ENCODE data around the gene CDC42EP4. TPM values are rescaled to one million over a fixed set of nuclear protein-coding genes. Genes with fewer than 3 reads are reported as not detected.
"Not testable (repeated sequence)": the region's sequence is repeated elsewhere in the genome, so short reads cannot be mapped to it uniquely, and the experiment has no call there.

Gene CDC42EP4
- total RNA-seq, 1 experiment from 2014 or later = 48.4 TPM

DNA sequence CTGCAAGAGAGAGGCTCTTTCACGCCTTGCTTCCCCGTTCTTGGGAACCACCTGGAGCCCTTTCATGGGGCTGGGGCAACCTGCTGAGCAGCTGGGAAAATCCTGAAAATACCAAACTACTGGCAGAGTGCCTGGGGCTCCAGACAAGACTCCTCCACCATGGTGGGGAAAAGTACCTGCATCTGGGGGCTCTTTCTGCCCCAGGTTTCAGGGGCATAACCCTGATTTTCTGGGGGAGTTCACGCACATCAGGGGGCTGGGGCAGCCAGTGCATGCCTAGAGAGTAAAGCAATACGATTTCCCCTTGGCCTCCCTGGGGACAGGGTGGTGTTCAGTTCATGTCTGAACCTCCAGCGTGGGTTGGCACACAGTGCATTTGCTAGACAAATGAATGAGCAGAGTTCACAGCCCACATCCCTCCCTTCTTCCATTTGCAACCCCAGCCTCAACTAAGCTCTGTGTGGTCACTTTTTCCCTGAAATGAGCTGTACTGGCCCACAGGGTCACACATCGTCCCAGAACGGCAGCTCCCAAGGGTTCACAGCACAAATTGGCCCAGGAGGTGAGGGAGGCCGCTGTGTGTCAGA is 5.2 kb upstream of the CDC42EP4 start:
- no peak for DNase-seq
- Histone ChIP-seq H4K20me1 (ENCODE audit: insufficient read depth) (no peaks in the 10 kb centered on the region), H3K4me1 (replicated peaks; ENCODE audit: insufficient read depth) (peaks cover 12% of the 10 kb centered on the region), H3K9me2 (ENCODE audit: insufficient read depth) (no peaks in the 10 kb centered on the region), H3K27ac (no peak overlapping the region), H3K36me3 (ENCODE audit: low read depth) (no peaks in the 10 kb centered on the region), H3F3A (ENCODE audit: insufficient read depth, low read depth) (peaks cover 9% of the 10 kb centered on the region; the same call in 1 of the 2 replicates), H3K9me3 (ENCODE audit: insufficient read depth, low read depth) (no peaks in the 10 kb centered on the region), H3K4me2 (no peak overlapping the region), H3K79me2 (ENCODE audit: low read depth) (0 out of 2 replicates have a peak, but pooled peaks cover 2% of the 10 kb centered on the region), H3K4me3 (no peak overlapping the region), H3K27me3 (ENCODE audit: insufficient read depth, low read depth) (no peaks in the 10 kb centered on the region), H2AFZ (no peak overlapping the region)
- BruUV-seq (replicated peaks) = no TSS peak
- POLR2A ChIA-PET (ENCODE audit: unreplicated experiment) = no interaction called here
- intact Hi-C loops (cut with micrococcal nuclease; ENCODE audit: unreplicated experiment) = no loop called here
- CTCF ChIA-PET = no interaction called here
- TF ChIP-seq CTCF (conservative IDR thresholded peaks at IDR 0.05) (no peak), EZH2 (IDR thresholded peaks at IDR 0.05; ENCODE audit: low read depth) (no peak)

DNA sequence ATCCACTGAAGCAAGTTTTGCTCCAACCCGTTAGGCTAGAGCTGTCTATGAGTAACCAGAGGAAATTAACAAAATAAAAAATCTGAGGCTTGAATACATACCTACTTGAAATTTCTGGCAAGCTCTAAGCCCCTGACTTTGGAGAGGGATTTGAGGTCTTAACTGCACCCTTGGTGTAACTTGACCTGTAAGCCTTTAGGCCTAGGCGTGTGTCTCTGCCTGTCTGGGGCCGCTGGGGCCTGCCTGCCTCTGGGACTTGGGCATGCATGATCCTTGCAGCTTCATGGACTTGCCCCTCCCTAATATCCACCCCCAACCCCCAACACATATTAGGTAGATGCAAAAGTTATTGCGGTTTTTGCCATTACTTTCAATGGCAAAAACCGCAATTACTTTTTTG is 3.7 kb upstream of the CDC42EP4 start:
- Histone ChIP-seq H3K27ac (no peak overlapping the region), H3K9me2 (ENCODE audit: insufficient read depth) (no peaks in the 10 kb centered on the region), H3K4me3 (no peak overlapping the region), H3F3A (ENCODE audit: insufficient read depth, low read depth) (peaks cover 9% of the 10 kb centered on the region; the same call in 1 of the 2 replicates), H2AFZ (no peak overlapping the region), H3K9me3 (ENCODE audit: insufficient read depth, low read depth) (no peaks in the 10 kb centered on the region), H3K36me3 (ENCODE audit: low read depth) (no peaks in the 10 kb centered on the region), H4K20me1 (ENCODE audit: insufficient read depth) (no peaks in the 10 kb centered on the region), H3K27me3 (ENCODE audit: insufficient read depth, low read depth) (no peaks in the 10 kb centered on the region), H3K4me2 (no peak overlapping the region), H3K4me1 (replicated peaks; ENCODE audit: insufficient read depth) (peaks cover 12% of the 10 kb centered on the region), H3K79me2 (ENCODE audit: low read depth) (peaks cover 14% of the 10 kb centered on the region)
- TF ChIP-seq EZH2 (IDR thresholded peaks at IDR 0.05; ENCODE audit: low read depth) = no peak
- no TSS peak for BruUV-seq (replicated peaks)
- CTCF ChIA-PET = interaction anchor here (0.6 kb wide), 1 partner anchor 25 kb away, joined by 4 read pairs; no protein-coding TSS in a partner anchor
- intact Hi-C loops (cut with micrococcal nuclease; ENCODE audit: unreplicated experiment) = no loop called here
- POLR2A ChIA-PET (ENCODE audit: unreplicated experiment) = no interaction called here
- no peak for DNase-seq

- no peak overlapping the region for H3K4me2 ChIP-seq
- no peaks in the 10 kb centered on the region for H3K9me2 ChIP-seq (ENCODE audit: insufficient read depth)
- no peak for DNase-seq
- intact Hi-C loops (cut with micrococcal nuclease; ENCODE audit: unreplicated experiment) = loop anchor here (5.0 kb wide), 1 partner anchor 586 kb away; no protein-coding TSS in a partner anchor
- H3K79me2 ChIP-seq (ENCODE audit: low read depth) = peaks cover 32% of the 10 kb centered on the region
- no peak overlapping the region for H3K4me3 ChIP-seq
- TF ChIP-seq EZH2 (IDR thresholded peaks at IDR 0.05; ENCODE audit: low read depth) = no peak
- no peak for TF ChIP-seq CTCF (conservative IDR thresholded peaks at IDR 0.05)
- ChIA-PET CTCF (no interaction called here), POLR2A (ENCODE audit: unreplicated experiment) (no interaction called here)
- H3K9me3 ChIP-seq (ENCODE audit: insufficient read depth, low read depth) = no peaks in the 10 kb centered on the region
- H4K20me1 ChIP-seq (ENCODE audit: insufficient read depth) = no peaks in the 10 kb centered on the region
- peaks cover 19% of the 10 kb centered on the region for H3F3A ChIP-seq (ENCODE audit: insufficient read depth, low read depth)
- H2AFZ ChIP-seq = no peak overlapping the region
- H3K4me1 ChIP-seq (replicated peaks; ENCODE audit: insufficient read depth) = peaks cover 26% of the 10 kb centered on the region
- H3K27ac ChIP-seq = no peak overlapping the region
- H3K27me3 ChIP-seq (ENCODE audit: insufficient read depth, low read depth) = no peaks in the 10 kb centered on the region
- no TSS peak for BruUV-seq (replicated peaks)
- H3K36me3 ChIP-seq (ENCODE audit: low read depth) = no peaks in the 10 kb centered on the region
Measured at GRCh38 chr17:73313526-73314127, 1.8 kb upstream of the CDC42EP4 start.

DNA sequence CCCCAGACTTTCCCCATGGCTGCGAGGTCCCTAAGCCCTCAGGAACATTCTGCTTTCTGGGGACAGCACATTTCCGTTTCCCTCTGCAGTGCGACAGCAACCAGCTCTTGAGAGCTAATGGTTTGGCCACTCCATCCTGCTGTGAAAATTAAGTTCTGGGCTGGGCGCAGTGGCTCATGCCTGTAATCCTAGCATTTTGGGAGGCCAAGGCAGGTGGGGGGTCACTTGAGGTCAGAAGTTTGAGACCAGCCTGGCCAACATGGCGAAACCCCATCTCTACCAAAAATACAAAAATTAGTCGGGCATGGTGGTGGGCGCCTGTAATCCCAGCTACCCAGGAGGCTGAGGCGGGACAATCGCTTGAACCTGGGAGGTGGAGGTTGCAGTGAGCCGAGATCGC is 1.1 kb upstream of the CDC42EP4 start:
- intact Hi-C loops (cut with micrococcal nuclease; ENCODE audit: unreplicated experiment) = loop anchor here (1.0 to 5.0 kb wide), 2 partner anchors 47 to 586 kb away; no protein-coding TSS in a partner anchor
- CTCF ChIA-PET = interaction anchor here (1.2 kb wide), 1 partner anchor 57 kb away, joined by 3 read pairs; no protein-coding TSS in a partner anchor
- Histone ChIP-seq H3K4me3 (0 out of 2 replicates have a peak overlapping the region, but pooled peaks have one; percentile 93), H3F3A (ENCODE audit: insufficient read depth, low read depth) (peaks cover 27% of the 10 kb centered on the region), H3K27ac (peak overlapping the region; percentile 74; the same call in 1 of the 2 replicates), H3K4me2 (peak overlapping the region; percentile 90), H2AFZ (peak overlapping the region; percentile 92; the same call in 1 of the 2 replicates), H3K4me1 (replicated peaks; ENCODE audit: insufficient read depth) (peaks cover 30% of the 10 kb centered on the region), H3K79me2 (ENCODE audit: low read depth) (peaks cover 37% of the 10 kb centered on the region)
- BruUV-seq (replicated peaks); POLR2A ChIA-PET (ENCODE audit: unreplicated experiment); H4K20me1 ChIP-seq (ENCODE audit: insufficient read depth); H3K9me3 ChIP-seq (ENCODE audit: insufficient read depth, low read depth); H3K9me2 ChIP-seq (ENCODE audit: insufficient read depth); H3K27me3 ChIP-seq (ENCODE audit: insufficient read depth, low read depth); H3K36me3 ChIP-seq (ENCODE audit: low read depth); DNase-seq: not testable (repeated sequence)
